ENCODE data around the gene RBM33. TPM values are rescaled to one million over a fixed set of nuclear protein-coding genes. Genes with fewer than 3 reads are reported as not detected.

RBM33 gene
- total RNA-seq, 1 experiment from 2014 or later = 73.6 TPM

GRCh38 chr7:155665079-155665956, 20.9 kb downstream of the RBM33 start:
- Histone ChIP-seq H3K4me1 (ENCODE audit: insufficient read depth, low read length, poor library complexity, severe bottlenecking) (peaks cover 10% of the 10 kb centered on the region), H3K27me3 (replicated peaks; ENCODE audit: insufficient read depth, low read depth, low read length, poor library complexity) (no peaks in the 10 kb centered on the region), H3K4me3 (ENCODE audit: low read depth, low read length, poor library complexity, severe bottlenecking) (no peak overlapping the region), H3K27ac (ENCODE audit: low read depth, low read length, poor library complexity, severe bottlenecking) (peak overlapping the region; percentile 4), H3K9me3 (ENCODE audit: low read depth, low read length, poor library complexity, severe bottlenecking) (peaks cover 3% of the 10 kb centered on the region), H3K36me3 (ENCODE audit: insufficient read depth, low read length, poor library complexity, severe bottlenecking) (no peaks in the 10 kb centered on the region)
- DNase-seq (ENCODE audit: low spot score) = no peak
- ChIA-PET CTCF (no interaction called here), POLR2A (ENCODE audit: low non-redundant PET) (no interaction called here)
- intact Hi-C loops (cut with micrococcal nuclease; ENCODE audit: unreplicated experiment) = no loop called here
- BruUV-seq (replicated peaks) = no TSS peak
- no peak for TF ChIP-seq EZH2 (IDR thresholded peaks at IDR 0.05; ENCODE audit: borderline replicate concordance, low read depth, low read length, poor library complexity, severe bottlenecking)

DNA sequence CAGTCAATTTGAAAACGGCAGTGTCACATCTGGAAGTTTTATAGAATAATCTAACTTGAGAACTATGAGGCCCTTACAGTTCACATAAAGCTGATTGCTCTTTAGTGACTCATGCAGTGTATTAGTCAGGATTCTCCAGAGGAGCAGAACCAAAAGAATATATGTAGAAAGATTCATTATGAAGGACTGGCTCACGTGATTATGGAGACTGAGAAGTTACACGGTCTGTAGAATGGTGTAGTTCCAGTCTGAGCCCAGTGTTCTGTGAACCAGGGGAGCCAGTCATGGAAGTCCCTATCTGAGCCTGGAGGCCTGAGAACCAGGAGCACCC, 21.5 kb downstream of the RBM33 start:
- Histone ChIP-seq H3K9me3 (ENCODE audit: low read depth, low read length, poor library complexity, severe bottlenecking) (no peaks in the 10 kb centered on the region), H3K4me3 (ENCODE audit: low read depth, low read length, poor library complexity, severe bottlenecking) (no peak overlapping the region), H3K4me1 (ENCODE audit: insufficient read depth, low read length, poor library complexity, severe bottlenecking) (peaks cover 12% of the 10 kb centered on the region), H3K27me3 (replicated peaks; ENCODE audit: insufficient read depth, low read depth, low read length, poor library complexity) (no peaks in the 10 kb centered on the region), H3K36me3 (ENCODE audit: insufficient read depth, low read length, poor library complexity, severe bottlenecking) (no peaks in the 10 kb centered on the region), H3K27ac (ENCODE audit: low read depth, low read length, poor library complexity, severe bottlenecking) (peak overlapping the region; percentile 4)
- intact Hi-C loops (cut with micrococcal nuclease; ENCODE audit: unreplicated experiment) = no loop called here
- BruUV-seq (replicated peaks) = TSS peak; percentile 16
- no peak for TF ChIP-seq EZH2 (IDR thresholded peaks at IDR 0.05; ENCODE audit: borderline replicate concordance, low read depth, low read length, poor library complexity, severe bottlenecking)
- TF ChIP-seq, protein P1, sequence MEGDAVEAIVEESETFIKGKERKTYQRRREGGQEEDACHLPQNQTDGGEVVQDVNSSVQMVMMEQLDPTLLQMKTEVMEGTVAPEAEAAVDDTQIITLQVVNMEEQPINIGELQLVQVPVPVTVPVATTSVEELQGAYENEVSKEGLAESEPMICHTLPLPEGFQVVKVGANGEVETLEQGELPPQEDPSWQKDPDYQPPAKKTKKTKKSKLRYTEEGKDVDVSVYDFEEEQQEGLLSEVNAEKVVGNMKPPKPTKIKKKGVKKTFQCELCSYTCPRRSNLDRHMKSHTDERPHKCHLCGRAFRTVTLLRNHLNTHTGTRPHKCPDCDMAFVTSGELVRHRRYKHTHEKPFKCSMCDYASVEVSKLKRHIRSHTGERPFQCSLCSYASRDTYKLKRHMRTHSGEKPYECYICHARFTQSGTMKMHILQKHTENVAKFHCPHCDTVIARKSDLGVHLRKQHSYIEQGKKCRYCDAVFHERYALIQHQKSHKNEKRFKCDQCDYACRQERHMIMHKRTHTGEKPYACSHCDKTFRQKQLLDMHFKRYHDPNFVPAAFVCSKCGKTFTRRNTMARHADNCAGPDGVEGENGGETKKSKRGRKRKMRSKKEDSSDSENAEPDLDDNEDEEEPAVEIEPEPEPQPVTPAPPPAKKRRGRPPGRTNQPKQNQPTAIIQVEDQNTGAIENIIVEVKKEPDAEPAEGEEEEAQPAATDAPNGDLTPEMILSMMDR (conservative IDR thresholded peaks at IDR 0.05; ENCODE audit: low read depth, low read length) = no peak
- DNase-seq (ENCODE audit: low spot score) = peak; percentile 65
- CTCF ChIA-PET = no interaction called here
- POLR2A ChIA-PET (ENCODE audit: low non-redundant PET) = no interaction called here

- ChIA-PET POLR2A (ENCODE audit: low non-redundant PET) (no interaction called here), CTCF (no interaction called here)
- Histone ChIP-seq H3K27me3 (replicated peaks; ENCODE audit: insufficient read depth, low read depth, low read length, poor library complexity) (no peaks in the 10 kb centered on the region), H3K9me3 (ENCODE audit: low read depth, low read length, poor library complexity, severe bottlenecking) (no peaks in the 10 kb centered on the region), H3K36me3 (ENCODE audit: insufficient read depth, low read length, poor library complexity, severe bottlenecking) (no peaks in the 10 kb centered on the region), H3K4me3 (ENCODE audit: low read depth, low read length, poor library complexity, severe bottlenecking) (no peak overlapping the region), H3K27ac (ENCODE audit: low read depth, low read length, poor library complexity, severe bottlenecking) (no peak overlapping the region), H3K4me1 (ENCODE audit: insufficient read depth, low read length, poor library complexity, severe bottlenecking) (peaks cover 12% of the 10 kb centered on the region)
- DNase-seq (ENCODE audit: low spot score) = no peak
- intact Hi-C loops (cut with micrococcal nuclease; ENCODE audit: unreplicated experiment) = no loop called here
- no TSS peak for BruUV-seq (replicated peaks)
- TF ChIP-seq, protein P1 (conservative IDR thresholded peaks at IDR 0.05; ENCODE audit: low read depth, low read length) = no peak
- TF ChIP-seq EZH2 (IDR thresholded peaks at IDR 0.05; ENCODE audit: borderline replicate concordance, low read depth, low read length, poor library complexity, severe bottlenecking) = no peak
Measured at GRCh38 chr7:155667241-155667829, 22.9 kb downstream of the RBM33 start.
